Measurements from ENCODE around the gene LCE3C.
"Not testable (repeated sequence)": the region's sequence is repeated elsewhere in the genome, so short reads cannot be mapped to it uniquely, and the experiment has no call there.

The LCE3C gene, protein sequence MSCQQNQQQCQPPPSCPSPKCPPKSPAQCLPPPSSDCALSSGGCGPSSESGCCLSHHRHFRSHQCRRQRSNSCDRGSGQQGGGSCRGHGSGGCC

DNA sequence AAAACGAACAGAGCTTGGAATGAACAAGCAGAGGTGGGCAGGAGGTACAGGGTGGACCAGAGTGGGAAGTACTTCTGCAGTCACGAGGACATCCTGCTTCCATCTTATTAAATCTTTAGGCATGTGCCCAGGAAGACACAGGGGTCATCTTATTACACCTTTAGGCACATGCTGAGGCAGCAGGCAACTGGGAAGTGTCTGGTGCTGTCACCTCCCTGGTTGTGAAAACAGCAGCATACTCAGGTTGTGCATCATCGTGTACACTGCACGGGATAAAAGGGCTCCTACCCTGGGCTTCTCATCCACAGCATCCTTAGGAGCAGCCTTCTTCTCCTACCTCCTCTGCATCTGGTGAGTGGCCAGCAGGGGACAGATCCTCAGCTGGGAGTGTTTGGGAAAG, at the start of gene LCE3C:
LCE3C (plus strand) TSS at position 301 of the 400 bp plus-strand sequence. CDS start 498 bp downstream, outside the sequence.
- DNase-seq (ENCODE audit: low spot score) = no peak

DNA sequence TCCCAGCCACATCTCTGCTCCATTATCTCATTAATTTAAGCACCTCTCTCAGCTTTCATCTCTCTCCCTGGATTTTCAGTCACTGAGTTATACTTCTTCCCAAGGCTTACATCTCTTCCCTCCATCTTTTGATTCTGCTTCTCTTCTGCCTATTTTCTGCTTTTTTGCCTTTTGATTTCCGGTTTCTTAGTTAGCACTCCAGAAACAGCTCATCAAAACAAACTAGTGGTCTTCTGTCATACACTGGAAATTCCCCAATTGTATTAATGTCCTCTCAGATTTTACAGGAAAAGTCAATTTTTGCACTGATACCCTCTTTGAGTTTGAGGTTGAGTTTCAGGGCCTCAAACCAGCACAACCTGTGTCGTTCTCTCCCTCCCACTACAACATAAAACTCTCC, 34.9 kb upstream of the LCE3C start:
- no peak for DNase-seq (ENCODE audit: low spot score)

GRCh38 chr1:152565535-152566215, 34.4 kb upstream of the LCE3C start:
- DNase-seq (ENCODE audit: low spot score) = no peak

DNA sequence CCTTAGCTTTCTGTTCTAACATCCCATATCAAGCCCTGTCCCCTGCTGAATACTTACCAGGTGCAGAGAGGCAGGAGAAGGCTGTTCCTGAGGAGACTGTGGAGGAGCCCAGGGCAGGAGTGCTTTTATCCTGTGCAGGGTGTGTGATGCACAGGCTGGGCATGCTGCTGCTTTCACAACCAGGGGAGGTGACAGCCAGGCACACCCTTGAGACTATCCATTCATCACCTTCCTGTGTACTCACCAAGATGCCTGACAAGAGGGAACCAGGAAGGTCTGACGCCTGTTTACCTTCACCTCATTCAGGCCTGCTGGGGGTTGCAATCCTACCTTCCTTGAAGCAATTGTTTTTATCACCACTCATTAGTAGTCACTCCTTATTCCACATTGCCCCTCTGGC, 33.4 kb upstream of the LCE3C start, which contains the start of gene LCE3E:
LCE3E (minus strand) TSS at position 100 of the 400 bp plus-strand sequence. CDS start 572 bp downstream, outside the sequence.
- no peak for DNase-seq (ENCODE audit: low spot score)

DNA sequence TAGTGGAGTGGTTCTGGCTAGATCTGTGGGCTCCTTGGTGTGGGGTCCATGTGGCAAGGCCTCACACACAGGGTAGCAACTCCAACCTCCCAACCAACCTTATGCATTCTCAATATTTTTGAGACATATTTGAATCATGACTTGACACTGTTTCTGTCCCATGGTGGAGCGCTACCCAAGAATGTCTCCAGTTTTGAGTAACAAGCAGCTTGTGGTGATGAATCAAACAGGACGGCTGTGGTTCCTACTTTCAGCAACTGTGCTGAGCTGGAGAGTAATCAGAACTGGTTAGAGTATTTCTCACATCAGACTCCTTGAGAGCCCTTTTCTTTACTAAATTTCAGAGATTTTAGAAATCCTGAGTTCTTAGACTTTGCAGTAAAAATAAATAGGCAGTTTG, 22.9 kb upstream of the LCE3C start:
- DNase-seq (ENCODE audit: low spot score) = no peak

GRCh38 chr1:152579526-152579925, 20.5 kb upstream of the LCE3C start:
- DNase-seq (ENCODE audit: low spot score) = not testable (repeated sequence)

DNA sequence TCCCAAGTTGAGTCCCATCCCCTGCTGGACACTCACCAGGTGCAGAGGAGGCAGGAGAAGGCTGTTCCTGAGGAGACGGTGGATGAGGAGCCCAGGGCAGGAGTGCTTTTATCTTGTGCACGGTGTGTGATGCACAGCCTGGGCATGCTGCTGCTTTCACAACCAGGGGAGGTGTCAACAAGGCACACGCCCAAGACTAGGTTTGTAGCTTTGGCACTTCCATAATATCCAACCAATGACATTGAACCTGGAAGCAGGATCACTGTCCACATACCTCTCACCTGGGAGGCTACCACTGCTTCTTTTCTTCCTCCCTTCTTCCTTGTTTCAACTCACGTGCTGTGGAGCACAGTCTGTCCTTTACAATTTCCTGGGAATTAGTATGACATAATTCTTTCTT, 19.6 kb upstream of the LCE3C start, which contains the start of gene LCE3D:
LCE3D (minus strand) TSS at position 84 of the 400 bp plus-strand sequence. CDS start 580 bp downstream, outside the sequence.
- no peak for DNase-seq (ENCODE audit: low spot score)

- DNase-seq (ENCODE audit: low spot score) = no peak
These were observed 17.4 kb upstream of the LCE3C start for GRCh38 chr1:152582647-152583046.

GRCh38 chr1:152585586-152585985, 14.4 kb upstream of the LCE3C start:
- DNase-seq (ENCODE audit: low spot score) = no peak

GRCh38 chr1:152596986-152597385, 3.0 kb upstream of the LCE3C start:
- DNase-seq (ENCODE audit: low spot score) = no peak

DNA sequence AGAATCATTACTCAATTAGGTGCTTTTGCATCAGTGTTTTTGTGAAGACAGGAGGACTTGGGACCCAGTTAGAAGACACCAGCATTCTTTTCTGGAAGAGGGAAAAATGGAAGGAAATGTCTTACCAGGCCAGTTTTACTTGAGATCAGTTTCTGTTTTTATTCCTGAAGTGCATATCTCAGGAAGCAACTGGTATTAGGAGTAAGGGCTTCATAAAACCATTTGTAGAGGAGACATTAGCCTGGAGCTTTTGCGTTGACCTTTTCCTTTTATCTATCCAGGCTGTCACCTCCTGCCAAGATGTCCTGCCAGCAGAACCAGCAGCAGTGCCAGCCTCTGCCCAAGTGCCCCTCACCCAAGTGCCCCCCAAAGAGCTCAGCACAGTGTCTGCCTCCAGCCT, 13.5 kb downstream of the LCE3C start, which contains the start of gene LCE3B:
LCE3B (plus strand) TSS at position 301 of the 400 bp plus-strand sequence; CDS start at position 301, 0 bp downstream.
- DNase-seq (ENCODE audit: low spot score) = no peak

- no peak for DNase-seq (ENCODE audit: low spot score)
These were observed 22.0 kb downstream of the LCE3C start for GRCh38 chr1:152621993-152622392.

- no peak for DNase-seq (ENCODE audit: low spot score)
These were observed 22.8 kb downstream of the LCE3C start, which contains the start of gene LCE3A for GRCh38 chr1:152622803-152623202. Gene LCE3A (minus strand): TSS chr1:152623103. CDS start chr1:152623103, 0 bp downstream.

- no peak for DNase-seq (ENCODE audit: low spot score)
These were observed 23.3 kb downstream of the LCE3C start for GRCh38 chr1:152623203-152623844.

DNA sequence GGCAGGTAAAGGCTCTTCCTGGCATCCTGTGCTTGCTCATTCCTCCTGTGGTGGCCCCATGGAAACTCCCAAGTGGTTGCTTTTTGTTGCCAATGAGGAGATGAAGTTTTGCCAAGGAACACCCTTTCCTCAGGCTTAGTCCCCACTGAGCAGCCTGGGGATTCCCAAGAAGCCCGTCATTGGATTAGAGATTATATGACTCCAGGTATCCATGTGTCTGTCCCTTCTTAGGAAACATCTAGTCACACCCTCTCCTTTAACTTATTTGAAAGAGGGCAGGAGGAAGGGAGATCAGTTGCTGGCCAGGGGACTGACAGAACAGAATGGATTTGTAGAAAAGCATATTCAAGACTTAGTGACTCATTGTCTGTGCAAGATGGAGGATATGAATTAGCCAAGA, 26.7 kb downstream of the LCE3C start:
- no peak for DNase-seq (ENCODE audit: low spot score)

DNA sequence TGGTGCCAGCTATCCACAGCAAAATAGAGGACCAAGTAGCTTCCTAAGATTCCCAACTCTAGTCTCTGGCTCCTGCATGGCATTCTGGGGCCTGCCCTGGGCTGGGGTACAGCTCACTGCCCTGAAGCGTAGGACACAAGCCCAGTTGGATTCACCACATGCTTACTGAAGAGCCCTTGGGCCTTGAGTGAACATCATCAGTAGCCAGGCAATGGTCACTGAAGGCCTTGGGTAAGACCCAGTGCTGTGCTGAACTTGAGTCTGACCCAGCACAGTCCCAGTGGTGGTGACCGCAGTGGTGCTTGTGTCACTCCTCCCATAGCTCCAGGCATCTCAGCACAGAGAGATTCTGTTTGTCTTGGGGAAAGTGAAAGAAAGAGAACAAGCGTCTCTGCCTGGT, 30.6 kb downstream of the LCE3C start:
- DNase-seq (ENCODE audit: low spot score) = no peak

GRCh38 chr1:152640351-152640750, 40.3 kb downstream of the LCE3C start:
- no peak for DNase-seq (ENCODE audit: low spot score)

- no peak for DNase-seq (ENCODE audit: low spot score)
These were observed 43.9 kb downstream of the LCE3C start for GRCh38 chr1:152643945-152644344.

DNA sequence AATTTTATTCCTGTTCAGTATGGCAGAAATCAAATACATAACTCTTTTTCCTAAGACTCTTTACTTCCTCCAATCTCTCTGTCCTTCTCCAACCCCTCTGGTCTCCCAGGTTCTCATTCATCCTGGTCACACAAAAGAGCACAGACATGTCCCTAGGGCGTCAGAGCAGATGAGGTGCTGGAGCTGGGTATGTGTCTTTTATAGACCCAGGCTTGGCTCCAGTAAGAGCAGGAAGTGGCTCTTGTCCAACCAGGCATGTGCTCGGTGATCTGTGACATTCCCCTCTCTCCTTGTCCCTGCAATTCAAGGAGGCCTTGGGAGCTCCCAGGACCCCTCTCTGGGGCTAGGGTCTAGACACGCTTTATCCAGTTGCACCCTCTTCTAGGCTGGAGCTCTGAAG, 45.1 kb downstream of the LCE3C start:
- DNase-seq (ENCODE audit: low spot score) = no peak

DNA sequence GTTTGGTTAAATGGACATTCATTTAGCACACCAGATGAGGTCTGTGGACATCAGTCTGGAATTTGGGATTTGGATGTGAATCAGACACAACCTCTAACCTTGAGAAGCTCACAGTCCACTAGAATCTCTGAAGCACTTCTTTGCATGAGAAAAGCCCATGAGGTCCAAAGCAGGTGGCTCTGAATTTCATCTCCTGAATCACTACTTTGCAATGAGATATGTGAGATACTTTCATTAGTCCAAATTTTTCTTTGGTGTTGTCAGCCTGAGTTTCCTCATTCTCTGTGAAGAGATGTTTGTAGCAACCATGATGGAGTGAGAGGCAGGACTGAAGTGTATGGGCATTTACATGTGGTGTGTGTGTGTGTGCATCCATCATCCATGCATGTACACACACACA, 46.6 kb downstream of the LCE3C start:
- no peak for DNase-seq (ENCODE audit: low spot score)

All from hepatic stellate cell (primary cell).